CD14-positive monocyte (primary cell): ENCODE measurements around the gene ADGRG7. TPM values are rescaled to one million over a fixed set of nuclear protein-coding genes. Genes with fewer than 3 reads are reported as not detected.
A peak's percentile ranks its signal among the peaks of the same experiment; 100 is the strongest.

Experiments
- DNase-seq, 3 donors: peaks; one replicate each; pipeline ENCODE4 v3.0.0-alpha.2; 2011 to 2022
- H2AFZ ChIP-seq: 2 replicates; pipeline ENCODE4 v1.6.0; 2012; ENCODE audit warnings: mild to moderate bottlenecking, low read depth, low read length, inconsistent platforms; ENCODE audit not compliant: insufficient read depth, poor library complexity, severe bottlenecking
- H3K27ac ChIP-seq, 2 donors: 1 replicate in 1 of 2; 2 replicates in 1 of 2; pipeline ENCODE4 v1.5.1; 2012 to 2013; ENCODE audit warnings: low read length in 2 of 2, control low read depth in 1 of 2, inconsistent platforms in 1 of 2, low read depth in 1 of 2, mild to moderate bottlenecking in 1 of 2
- H3K27me3 ChIP-seq, 2 donors: one replicate each; pipeline versions ENCODE4 v1.6.0 to v1.6.1; 2011 to 2013; ENCODE audit warnings: low read length in 2 of 2; ENCODE audit not compliant: control insufficient read depth in 2 of 2, insufficient read depth in 2 of 2
- H3K36me3 ChIP-seq, 2 donors: replicated peaks in 1 of 2; 1 replicate in 1 of 2; 2 replicates in 1 of 2; pipeline versions ENCODE4 v1.5.1 to v1.6.1; 2012 to 2013; ENCODE audit warnings: low read length in 2 of 2, control low read depth in 1 of 2, inconsistent platforms in 1 of 2, mild to moderate bottlenecking in 1 of 2; ENCODE audit not compliant: insufficient read depth in 2 of 2, control insufficient read depth in 1 of 2
- H3K4me1 ChIP-seq, 2 donors: 1 replicate in 1 of 2; 2 replicates in 1 of 2; pipeline versions ENCODE4 v1.5.1 to v1.6.1; 2012 to 2013; ENCODE audit warnings: low read length in 2 of 2, control low read depth in 1 of 2, inconsistent platforms in 1 of 2, mild to moderate bottlenecking in 1 of 2, moderate library complexity in 1 of 2; ENCODE audit not compliant: insufficient read depth in 2 of 2, control insufficient read depth in 1 of 2
- H3K4me2 ChIP-seq: replicated peaks from 2 replicates; pipeline ENCODE3; 2012; ENCODE audit warnings: low read length, moderate library complexity, mild to moderate bottlenecking; ENCODE audit not compliant: poor library complexity, severe bottlenecking; ENCODE audit errors: extremely low read depth
- H3K4me3 ChIP-seq, 3 experiments: fragments of 200-600 bp in 1 of 3; sonication (generic) in 1 of 3; replicated peaks in 1 of 3; 1 replicate in 2 of 3; 2 replicates in 1 of 3; pipeline ENCODE4 v1.5.1; 2011 to 2013; ENCODE audit warnings: low read length in 3 of 3, mild to moderate bottlenecking in 3 of 3, control low read depth in 2 of 3, low read depth in 2 of 3, inconsistent platforms in 1 of 3, moderate library complexity in 1 of 3
- H3K79me2 ChIP-seq: 2 replicates; pipeline ENCODE4 v1.6.0; 2012; ENCODE audit warnings: mild to moderate bottlenecking, control low read depth, inconsistent platforms, low read length, moderate library complexity; ENCODE audit not compliant: insufficient read depth
- H3K9ac ChIP-seq: 2 replicates; pipeline ENCODE4 v1.6.0; 2017; ENCODE audit warnings: low read length, mild to moderate bottlenecking; ENCODE audit not compliant: insufficient read depth, poor library complexity, severe bottlenecking
- H3K9me3 ChIP-seq, 2 donors: replicated peaks in 1 of 2; 1 replicate in 1 of 2; 2 replicates in 1 of 2; pipeline versions ENCODE4 v1.5.1 to v1.6.1; 2012 to 2013; ENCODE audit warnings: low read length in 2 of 2, control low read depth in 1 of 2; ENCODE audit not compliant: control insufficient read depth in 1 of 2, insufficient read depth in 1 of 2
- H4K20me1 ChIP-seq: 2 replicates; pipeline ENCODE4 v1.6.0; 2012; ENCODE audit warnings: mild to moderate bottlenecking, low read length, control low read depth, moderate library complexity; ENCODE audit not compliant: insufficient read depth
- H3K27ac Mint-ChIP-seq, 7 donors: one replicate each; pipeline ENCODE4 v1.8.0; 2020; ENCODE audit warnings: mild to moderate bottlenecking in 7 of 7, mixed read lengths in 7 of 7, moderate library complexity in 6 of 7, inconsistent platforms in 2 of 7
- H3K27me3 Mint-ChIP-seq, 3 donors: one replicate each; pipeline ENCODE4 v1.8.0; 2021 to 2022; ENCODE audit warnings: low read depth in 3 of 3, mild to moderate bottlenecking in 3 of 3, mixed read lengths in 3 of 3, moderate library complexity in 3 of 3, inconsistent platforms in 1 of 3
- H3K36me3 Mint-ChIP-seq, 2 donors: one replicate each; pipeline ENCODE4 v1.8.0; 2020; ENCODE audit warnings: mixed read lengths in 2 of 2, inconsistent platforms in 1 of 2, mild to moderate bottlenecking in 1 of 2
- H3K4me1 Mint-ChIP-seq: one replicate; pipeline ENCODE4 v1.8.0; 2020; ENCODE audit warnings: mild to moderate bottlenecking, mixed read lengths
- H3K4me3 Mint-ChIP-seq, 2 donors: one replicate each; pipeline ENCODE4 v1.8.0; 2020; ENCODE audit warnings: mild to moderate bottlenecking in 2 of 2, mixed read lengths in 2 of 2, moderate library complexity in 1 of 2
- H3K9me3 Mint-ChIP-seq, 7 donors: one replicate each; pipeline ENCODE4 v1.8.0; 2020 to 2022; ENCODE audit warnings: mixed read lengths in 7 of 7, mild to moderate bottlenecking in 6 of 7, moderate library complexity in 6 of 7, inconsistent platforms in 2 of 7
- WGBS: methylation state at CpG from one replicate; pipeline ENCODE4 v1.1.5; 2013; ENCODE audit warnings: missing lambda C conversion rate; ENCODE audit not compliant: insufficient coverage; 5-methylcytosine and 5-hydroxymethylcytosine counted together
- intact Hi-C, 2 donors: fragments of 100-400 bp; cut with micrococcal nuclease; formaldehyde crosslinking; loops; one replicate each; pipeline versions ENCODE4 v1.15.0 to v1.15.1; 2023
- polyA plus RNA-seq, 3 donors: library from polyadenylated mRNA; depleted of rRNA in 1 of 3; unstranded in 2 of 3; stranded (reverse) in 1 of 3; fragments of 300-500 nt in 2 of 3; fragments of >200 nt in 1 of 3; fragmentation: Illumina TruSeq in 2 of 3; gene quantifications; 1 replicate in 2 of 3; 2 replicates in 1 of 3; pipeline ENCODE4 v1.2.3, GENCODE V29; 2012 to 2021
- small RNA-seq: library from RNA; depleted of rRNA; stranded (forward); fragments of <200 nt; gene quantifications from one replicate; pipeline ENCODE3, GENCODE V24; 2012; ENCODE audit warnings: low read depth; ENCODE audit not compliant: insufficient read length
- TF ChIP-seq, protein P1 (sequence below): fragments of 200-600 bp; IDR thresholded peaks from one replicate; pipeline ENCODE4 v1.8.0; 2022; ENCODE audit warnings: antibody characterized with exemption, mild to moderate bottlenecking

The ADGRG7 gene
- polyA plus RNA-seq, 3 donors = not detected

DNA sequence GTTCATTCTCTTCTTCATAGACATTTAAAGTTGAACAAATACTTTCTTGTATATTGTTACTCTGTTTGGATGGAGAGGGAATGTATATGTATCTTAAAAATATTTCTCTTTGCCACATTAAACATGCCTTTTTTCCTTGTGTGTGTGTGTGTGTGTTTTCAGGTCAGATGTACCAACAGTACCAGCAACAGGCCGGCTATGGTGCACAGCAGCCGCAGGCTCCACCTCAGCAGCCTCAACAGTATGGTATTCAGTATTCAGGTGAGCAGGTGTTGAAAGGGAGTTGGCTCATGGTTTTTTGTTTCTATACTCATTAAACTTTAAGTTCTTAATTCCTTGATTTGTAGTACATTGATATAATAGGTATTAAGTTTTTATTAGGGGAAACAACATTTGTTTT lies 135.3 kb downstream of the ADGRG7 start:
- peaks cover 76 to 80% of the 10 kb centered on the region in 2 donors for H3K36me3 Mint-ChIP-seq
- H3K27me3 Mint-ChIP-seq = no peaks in the 10 kb centered on the region
- H3K9me3 ChIP-seq = no peaks in the 10 kb centered on the region
- no peaks in the 10 kb centered on the region for H3K9me3 Mint-ChIP-seq
- DNase-seq = no peak
- TF ChIP-seq, protein P1, sequence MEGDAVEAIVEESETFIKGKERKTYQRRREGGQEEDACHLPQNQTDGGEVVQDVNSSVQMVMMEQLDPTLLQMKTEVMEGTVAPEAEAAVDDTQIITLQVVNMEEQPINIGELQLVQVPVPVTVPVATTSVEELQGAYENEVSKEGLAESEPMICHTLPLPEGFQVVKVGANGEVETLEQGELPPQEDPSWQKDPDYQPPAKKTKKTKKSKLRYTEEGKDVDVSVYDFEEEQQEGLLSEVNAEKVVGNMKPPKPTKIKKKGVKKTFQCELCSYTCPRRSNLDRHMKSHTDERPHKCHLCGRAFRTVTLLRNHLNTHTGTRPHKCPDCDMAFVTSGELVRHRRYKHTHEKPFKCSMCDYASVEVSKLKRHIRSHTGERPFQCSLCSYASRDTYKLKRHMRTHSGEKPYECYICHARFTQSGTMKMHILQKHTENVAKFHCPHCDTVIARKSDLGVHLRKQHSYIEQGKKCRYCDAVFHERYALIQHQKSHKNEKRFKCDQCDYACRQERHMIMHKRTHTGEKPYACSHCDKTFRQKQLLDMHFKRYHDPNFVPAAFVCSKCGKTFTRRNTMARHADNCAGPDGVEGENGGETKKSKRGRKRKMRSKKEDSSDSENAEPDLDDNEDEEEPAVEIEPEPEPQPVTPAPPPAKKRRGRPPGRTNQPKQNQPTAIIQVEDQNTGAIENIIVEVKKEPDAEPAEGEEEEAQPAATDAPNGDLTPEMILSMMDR = no peak
- no peak overlapping the region for H3K4me2 ChIP-seq
- H3K27me3 ChIP-seq = no peaks in the 10 kb centered on the region
- H3K4me3 Mint-ChIP-seq = no peak overlapping the region
- no peak overlapping the region for H2AFZ ChIP-seq
- no peaks in the 10 kb centered on the region for H3K79me2 ChIP-seq
- H3K27ac Mint-ChIP-seq = peak overlapping the region in 1 of 7 donors; percentile 49
- no peaks in the 10 kb centered on the region for H3K4me1 Mint-ChIP-seq
- no peaks in the 10 kb centered on the region for H4K20me1 ChIP-seq
- no CpG with 5 or more reads among the region's 2 CpGs for WGBS
- H3K27ac ChIP-seq = peak overlapping the region in 1 of 2 donors; percentile 14
- intact Hi-C loops = no loop called here
- no peak overlapping the region for H3K9ac ChIP-seq
- peaks cover 88 to 99% of the 10 kb centered on the region in 2 donors for H3K36me3 ChIP-seq
- no peaks in the 10 kb centered on the region for H3K4me1 ChIP-seq
- no peak overlapping the region for H3K4me3 ChIP-seq

Small RNAs within 50 kb of the gene (small RNA-seq; reads per million reads assigned to genes)
- not detected for gene RF00322

Other genes starting within 250 kb of the ADGRG7 start
- gene TOMM70, start 208.5 kb upstream of the ADGRG7 start, polyA plus RNA-seq = 1 to 10 TPM; 4.9 to 6.3 (median 6.3) TPM
- gene LNP1, start 208.1 kb upstream of the ADGRG7 start, polyA plus RNA-seq = under 1 TPM; 0.07 to 0.26 (median 0.08) TPM
- gene TMEM45A, start 117.0 kb upstream of the ADGRG7 start, polyA plus RNA-seq = 1 to 10 TPM in 1 of 3 donors, under 1 TPM in 2; 0.03 to 1.5 (median 0.97) TPM
- gene TFG, start 99.9 kb downstream of the ADGRG7 start, polyA plus RNA-seq = 10 to 100 TPM; 37.9 to 51.2 (median 44.8) TPM